Activated CD4-positive, alpha-beta T cell treated with anti-CD3 and anti-CD28 coated beads, Interleukin-2, amount 50 U/mL, for 16 hours (primary cell): Measurements from ENCODE around the gene AMIGO1.
A peak's percentile ranks its signal among the peaks of the same experiment; 100 is the strongest.

ENCODE experiments used
- DNase-seq: peaks from one replicate; pipeline ENCODE4 v3.0.0-alpha.2; 2020

AMIGO1 gene

GRCh38 chr1:109500941-109501381 is 8.6 kb downstream of the AMIGO1 start:
- no peak for DNase-seq

GRCh38 chr1:109499661-109500536 is 9.6 kb downstream of the AMIGO1 start:
- peak; percentile 53 for DNase-seq

- DNase-seq = no peak
These were observed 10.4 kb downstream of the AMIGO1 start for GRCh38 chr1:109499081-109499480.

- DNase-seq = no peak
These were observed 11.2 kb downstream of the AMIGO1 start for GRCh38 chr1:109498161-109498801.

- no peak for DNase-seq
These were observed 11.9 kb downstream of the AMIGO1 start for GRCh38 chr1:109497449-109498160.

GRCh38 chr1:109495738-109496137 is 13.8 kb downstream of the AMIGO1 start:
- no peak for DNase-seq

GRCh38 chr1:109493805-109494539 is 15.6 kb downstream of the AMIGO1 start, which contains the start of gene CYB561D1:
CYB561D1 (plus strand) TSS chr1:109494094; CDS start chr1:109494140, 46 bp downstream.
- DNase-seq = peak; percentile 90

GRCh38 chr1:109493227-109493626 is 16.3 kb downstream of the AMIGO1 start:
- no peak for DNase-seq

GRCh38 chr1:109492779-109493178 is 16.7 kb downstream of the AMIGO1 start:
- no peak for DNase-seq

GRCh38 chr1:109491372-109491771 is 18.2 kb downstream of the AMIGO1 start:
- DNase-seq = no peak

- no peak for DNase-seq
These were observed 18.6 kb downstream of the AMIGO1 start for GRCh38 chr1:109490934-109491302.

GRCh38 chr1:109490029-109490933 is 19.2 kb downstream of the AMIGO1 start:
- DNase-seq = peak; percentile 60

- DNase-seq = no peak
These were observed 20.8 kb downstream of the AMIGO1 start for GRCh38 chr1:109488696-109489095.

- DNase-seq = no peak
These were observed 21.3 kb downstream of the AMIGO1 start for GRCh38 chr1:109488201-109488600.

- DNase-seq = no peak
These were observed 22.3 kb downstream of the AMIGO1 start for GRCh38 chr1:109487261-109487660.

GRCh38 chr1:109485001-109485400 is 24.5 kb downstream of the AMIGO1 start:
- DNase-seq = no peak

- peak; percentile 8 for DNase-seq
These were observed 25.0 kb downstream of the AMIGO1 start for GRCh38 chr1:109484519-109484975.

GRCh38 chr1:109483672-109484518 is 25.6 kb downstream of the AMIGO1 start, which contains the start of gene ATXN7L2:
ATXN7L2 (plus strand) TSS chr1:109483905; CDS start chr1:109483954, 49 bp downstream.
- DNase-seq = peak; percentile 94

GRCh38 chr1:109482791-109483671 is 26.5 kb downstream of the AMIGO1 start:
- no peak for DNase-seq
